Endothelial cell of umbilical vein (primary cell): ENCODE measurements around the gene INHA.

Source experiments
- CTCF ChIP-seq, 2 donors: IDR thresholded peaks; 1 replicate in 1 of 2; 2 replicates in 1 of 2; pipeline ENCODE4 v1.5.1; 2011; ENCODE audit warnings: low read length in 2 of 2, mild to moderate bottlenecking in 2 of 2, moderate library complexity in 2 of 2, control low read depth in 1 of 2, inconsistent platforms in 1 of 2, low read depth in 1 of 2; ENCODE audit not compliant: insufficient read depth in 1 of 2; ENCODE audit errors: extremely low read depth in 1 of 2
- EZH2 ChIP-seq: IDR thresholded peaks from 2 replicates; pipeline ENCODE4 v1.6.1; 2012; ENCODE audit warnings: borderline replicate concordance, low read depth, mild to moderate bottlenecking, moderate library complexity, low read length, inconsistent platforms; ENCODE audit not compliant: severe bottlenecking
- MAX ChIP-seq: IDR thresholded peaks from 2 replicates; pipeline ENCODE4 v1.6.1; 2011; ENCODE audit not compliant: insufficient read depth, insufficient read length
- POLR2A ChIP-seq: IDR thresholded peaks from 2 replicates; pipeline ENCODE4 v1.6.1; 2012; ENCODE audit warnings: low read depth, mild to moderate bottlenecking, control low read depth, low read length
- POLR2AphosphoS5 ChIP-seq: IDR thresholded peaks from 2 replicates; pipeline ENCODE4 v1.6.1; 2012; ENCODE audit warnings: low read depth, mild to moderate bottlenecking, control low read depth, low read length, moderate library complexity; ENCODE audit not compliant: insufficient read depth

GRCh38 chr2:219570194-219570923 is 1.8 kb upstream of the INHA start:
- TF ChIP-seq CTCF (IDR thresholded peaks at IDR 0.05; ENCODE audit: extremely low read depth in 1 of 2, insufficient read depth in 1 of 2, low read depth in 1 of 2, low read length in 2 of 2): no peak
- TF ChIP-seq POLR2A: peak; percentile 41
- no peak for TF ChIP-seq POLR2AphosphoS5
- TF ChIP-seq EZH2: peak; percentile 80
- no peak for TF ChIP-seq MAX
